GM12874 (cell line): ENCODE data around the gene PRKAR1A.
A peak's percentile ranks its signal among the peaks of the same experiment; 100 is the strongest.

Experiments used
- CTCF ChIP-seq: IDR thresholded peaks from 2 replicates; pipeline ENCODE4 v1.5.1; 2011; ENCODE audit warnings: low read depth, mild to moderate bottlenecking, control low read depth, low read length, moderate library complexity; ENCODE audit not compliant: insufficient read depth

The PRKAR1A gene

GRCh38 chr17:68501074-68501473, 11.2 kb upstream of the PRKAR1A start:
- TF ChIP-seq CTCF = no peak

GRCh38 chr17:68505951-68506350, 6.3 kb upstream of the PRKAR1A start:
- no peak for TF ChIP-seq CTCF

GRCh38 chr17:68507576-68507975, 4.7 kb upstream of the PRKAR1A start:
- no peak for TF ChIP-seq CTCF

- TF ChIP-seq CTCF = no peak
These were observed 2.8 kb upstream of the PRKAR1A start for GRCh38 chr17:68509141-68510057.

DNA sequence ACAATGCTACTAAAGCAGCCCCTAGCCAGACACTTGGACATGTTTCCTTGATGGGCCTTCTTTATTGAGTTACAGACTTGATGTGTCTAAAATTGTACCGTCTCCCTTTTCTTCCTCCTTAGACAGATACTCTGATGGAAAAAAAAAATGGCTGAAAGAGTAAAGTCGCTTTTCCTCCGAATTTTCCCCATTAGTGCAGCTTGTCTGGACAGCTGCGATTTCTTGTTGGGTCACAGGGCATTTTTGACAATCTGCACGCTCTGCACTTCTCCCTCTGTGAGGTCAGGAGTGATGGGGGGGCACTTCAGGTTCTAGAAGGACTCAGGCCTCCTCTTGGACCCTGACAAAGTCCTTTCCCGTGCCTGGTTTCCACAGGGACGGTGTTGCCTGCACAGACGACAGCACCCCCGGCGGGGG, 968 bp upstream of the PRKAR1A start:
- no peak for TF ChIP-seq CTCF

DNA sequence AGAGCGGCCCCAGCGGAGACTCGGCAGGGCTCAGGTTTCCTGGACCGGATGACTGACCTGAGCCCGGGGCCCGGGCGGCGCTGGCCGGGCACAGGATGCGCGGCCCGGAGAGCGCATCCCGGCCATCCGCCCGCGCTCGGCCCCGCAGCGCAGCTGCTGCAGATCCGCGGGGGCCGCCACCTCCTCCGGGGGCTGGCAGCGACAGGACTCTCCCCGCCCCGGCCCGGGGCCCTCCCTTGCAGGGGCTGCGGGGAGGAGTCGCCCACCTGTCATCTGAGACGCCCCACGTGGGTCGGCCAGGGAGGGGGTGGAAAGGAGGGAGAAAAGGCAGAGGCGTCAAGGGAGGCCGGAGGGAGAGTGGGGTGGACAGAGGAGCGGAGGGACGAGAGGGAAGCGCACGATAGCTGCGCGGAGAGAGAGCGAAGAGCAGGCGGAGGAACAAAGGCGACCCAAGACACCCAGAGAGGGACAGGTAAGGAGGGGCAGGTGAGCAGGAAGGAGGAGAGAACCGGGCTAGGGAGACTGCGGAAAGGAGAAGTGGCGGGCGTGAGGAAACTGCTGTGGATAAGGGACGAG, 471 bp upstream of the PRKAR1A start:
- 0 out of 2 replicates have a peak, but pooled peaks have one; percentile 13 for TF ChIP-seq CTCF

DNA sequence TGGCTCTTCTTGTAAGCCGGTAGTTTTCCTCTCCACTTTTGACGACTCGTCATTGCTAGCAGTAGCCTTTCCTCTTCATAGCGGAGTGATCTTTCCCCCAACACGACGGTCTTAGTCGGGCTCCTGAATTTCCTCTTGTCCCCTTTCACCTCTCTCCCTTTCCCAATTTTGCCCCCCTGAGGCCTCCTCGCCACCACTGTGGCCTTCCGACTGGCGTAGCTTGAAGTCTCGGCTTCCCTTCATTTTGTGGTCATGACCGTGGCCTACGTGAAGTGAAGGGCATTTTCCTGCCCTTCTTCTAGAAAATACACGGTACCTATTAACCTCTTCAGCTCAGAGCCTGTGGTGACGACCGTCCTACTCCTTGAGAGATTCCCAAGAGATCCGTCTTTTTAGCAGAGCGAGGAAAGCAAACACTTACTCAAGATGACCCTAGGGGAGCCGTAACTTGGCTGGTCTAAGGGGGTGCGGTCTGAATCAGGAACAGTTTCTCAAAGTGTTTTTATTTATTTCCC, 787 bp downstream of the PRKAR1A start:
- no peak for TF ChIP-seq CTCF
